Activated T-helper 1 cell treated with Interleukin-2 at 50 U/mL for 16 hours (primary cell): Measurements from ENCODE around the gene SLC35F6.

ENCODE experiments used
- DNase-seq: peaks from one replicate; pipeline ENCODE4 v3.0.0-alpha.2; 2020; ENCODE audit warnings: low read depth

Gene SLC35F6

GRCh38 chr2:26822877-26823276 lies 58.8 kb downstream of the SLC35F6 start:
- no peak for DNase-seq
